Measurements from ENCODE around the gene CAMK2N1.

DNA sequence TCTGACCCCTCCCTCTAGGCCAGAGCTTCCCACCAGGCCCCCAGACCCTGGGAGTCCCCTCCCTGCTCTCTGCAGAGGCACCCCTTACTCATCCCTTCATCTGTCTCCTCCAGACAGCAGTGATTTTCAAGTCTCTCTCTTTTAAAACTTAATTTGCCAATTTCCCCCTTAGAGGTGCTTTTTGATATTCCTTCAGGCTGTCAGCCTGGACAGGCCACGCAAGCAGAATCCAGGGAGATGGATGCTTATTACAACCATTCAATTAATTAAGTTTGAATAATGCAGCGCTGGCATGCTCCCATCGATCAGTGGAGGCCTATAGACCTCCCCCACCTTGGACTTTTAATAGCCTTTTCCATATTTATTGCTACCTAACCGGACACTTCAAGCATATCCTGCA lies 6.2 kb downstream of the CAMK2N1 start:
- TF ChIP-seq, protein P1, sequence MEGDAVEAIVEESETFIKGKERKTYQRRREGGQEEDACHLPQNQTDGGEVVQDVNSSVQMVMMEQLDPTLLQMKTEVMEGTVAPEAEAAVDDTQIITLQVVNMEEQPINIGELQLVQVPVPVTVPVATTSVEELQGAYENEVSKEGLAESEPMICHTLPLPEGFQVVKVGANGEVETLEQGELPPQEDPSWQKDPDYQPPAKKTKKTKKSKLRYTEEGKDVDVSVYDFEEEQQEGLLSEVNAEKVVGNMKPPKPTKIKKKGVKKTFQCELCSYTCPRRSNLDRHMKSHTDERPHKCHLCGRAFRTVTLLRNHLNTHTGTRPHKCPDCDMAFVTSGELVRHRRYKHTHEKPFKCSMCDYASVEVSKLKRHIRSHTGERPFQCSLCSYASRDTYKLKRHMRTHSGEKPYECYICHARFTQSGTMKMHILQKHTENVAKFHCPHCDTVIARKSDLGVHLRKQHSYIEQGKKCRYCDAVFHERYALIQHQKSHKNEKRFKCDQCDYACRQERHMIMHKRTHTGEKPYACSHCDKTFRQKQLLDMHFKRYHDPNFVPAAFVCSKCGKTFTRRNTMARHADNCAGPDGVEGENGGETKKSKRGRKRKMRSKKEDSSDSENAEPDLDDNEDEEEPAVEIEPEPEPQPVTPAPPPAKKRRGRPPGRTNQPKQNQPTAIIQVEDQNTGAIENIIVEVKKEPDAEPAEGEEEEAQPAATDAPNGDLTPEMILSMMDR (conservative IDR thresholded peaks at IDR 0.05; ENCODE audit: low read depth in 2 of 2): no peak
- TF ChIP-seq ZNF114 (CRISPR knock-in tag; IDR thresholded peaks at IDR 0.05): no peak

Measured in GM23338 (cell line).